Measurements from ENCODE around the gene SBF1.

DNA sequence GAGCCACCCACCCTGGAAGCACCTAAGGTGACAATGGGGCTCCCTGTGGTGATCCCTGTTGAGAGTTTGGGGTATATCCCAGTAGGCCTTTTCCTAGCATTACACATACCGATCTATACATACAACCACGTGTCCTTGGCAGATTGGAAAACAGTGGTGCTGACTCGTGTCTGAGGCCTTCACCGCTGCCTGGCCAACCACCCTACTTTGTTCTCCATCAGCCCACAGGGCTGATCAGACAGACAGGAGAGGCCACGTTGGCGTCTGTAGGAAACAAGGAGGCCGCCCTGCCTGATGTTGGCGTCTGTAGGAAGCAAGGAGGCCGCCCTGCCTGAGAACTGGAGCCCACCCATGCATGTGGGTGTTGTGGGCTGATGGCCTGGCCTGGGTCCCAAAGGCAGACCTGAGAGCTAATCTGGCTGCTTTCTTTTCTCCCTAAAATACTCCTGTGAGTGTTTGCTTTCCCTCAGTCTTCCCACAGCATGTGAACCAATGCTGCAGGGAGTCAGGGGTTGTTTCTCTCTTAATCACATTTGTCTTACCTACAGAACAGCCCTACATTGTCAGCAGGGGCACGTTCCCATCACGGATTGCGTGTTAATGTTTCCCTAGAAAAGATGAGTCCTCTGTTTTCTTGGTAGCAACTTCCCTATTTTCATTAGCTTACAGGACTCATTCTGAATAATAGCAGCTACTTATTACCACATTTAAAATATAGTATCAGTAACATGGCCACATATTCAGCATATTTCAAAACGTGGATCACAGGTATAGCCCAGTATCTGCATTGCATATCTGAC lies 57.2 kb downstream of the SBF1 start:
- TF ChIP-seq POLR2AphosphoS5 (IDR thresholded peaks at IDR 0.05; ENCODE audit: borderline replicate concordance, low read depth, low read length) (no peak), EZH2 (IDR thresholded peaks at IDR 0.05) (no peak), FOXP2 (optimal IDR thresholded peaks at IDR 0.05; ENCODE audit: control extremely low read depth, extremely low read length, insufficient read depth) (no peak)

All from SK-N-MC (cell line).